OCI-LY3 (cell line): ENCODE measurements around the gene ANK3.

Experiments
- H2AFZ ChIP-seq: fragments of 200-600, 300-600 bp; shearing (Covaris generic); 2 replicates; pipeline ENCODE4 v1.6.0; 2014; ENCODE audit warnings: antibody characterized with exemption, low read depth, low read length
- H3K27ac ChIP-seq: fragments of 200-600, 300-600 bp; sonication (generic); 2 replicates; pipeline ENCODE4 v1.5.1; 2014; ENCODE audit warnings: mild to moderate bottlenecking, low read length, moderate library complexity, mixed read lengths
- H3K27me3 ChIP-seq: fragments of 200-600, 300-600 bp; sonication (generic); 2 replicates; pipeline ENCODE4 v1.6.1; 2014; ENCODE audit warnings: low read depth, low read length, mixed read lengths
- H3K36me3 ChIP-seq: fragments of 200-600, 300-600 bp; sonication (generic); replicated peaks from 2 replicates; pipeline ENCODE3; 2014; ENCODE audit warnings: low read depth, low read length, mixed read lengths
- H3K4me1 ChIP-seq: fragments of 300-600, 200-600 bp; sonication (generic); 2 replicates; pipeline ENCODE4 v1.6.1; 2014; ENCODE audit warnings: low read length, mixed read lengths
- H3K4me2 ChIP-seq: fragments of 200-600, 300-600 bp; sonication (generic); 2 replicates; pipeline ENCODE4 v1.6.1; 2014; ENCODE audit warnings: low read length, mixed read lengths
- H3K4me3 ChIP-seq: fragments of 300-600, 200-600 bp; sonication (generic); 2 replicates; pipeline ENCODE4 v1.5.1; 2014; ENCODE audit warnings: antibody characterized with exemption, mild to moderate bottlenecking, low read length, moderate library complexity
- H3K79me2 ChIP-seq: fragments of 300-600, 200-600 bp; shearing (Covaris generic); 2 replicates; pipeline ENCODE4 v1.6.1; 2014; ENCODE audit warnings: mild to moderate bottlenecking, low read length, mixed read lengths
- H3K9ac ChIP-seq: fragments of 300-600, 200-600 bp; shearing (Covaris generic); 2 replicates; pipeline ENCODE4 v1.6.0; 2014; ENCODE audit warnings: mild to moderate bottlenecking, low read length, moderate library complexity
- H3K9me3 ChIP-seq: fragments of 200-600, 300-600 bp; shearing (Covaris generic); 2 replicates; pipeline ENCODE4 v1.6.1; 2014; ENCODE audit warnings: low read length, mixed read lengths; ENCODE audit not compliant: insufficient read depth
- H4K20me1 ChIP-seq: fragments of 200-600, 300-600 bp; sonication (generic); 2 replicates; pipeline ENCODE4 v1.6.1; 2016; ENCODE audit warnings: low read length, mixed read lengths; ENCODE audit not compliant: insufficient read depth
- EZH2phosphoT487 ChIP-seq: fragments of 200-600 bp; shearing (Covaris generic); IDR thresholded peaks from 2 replicates; pipeline ENCODE4 v1.6.1; 2018; ENCODE audit warnings: antibody characterized with exemption, mixed run types, low read depth
- TF ChIP-seq, protein P1 (sequence below): fragments of 200-600, 300-600 bp; sonication (generic); IDR thresholded peaks from 2 replicates; pipeline ENCODE4 v1.5.1; 2014; ENCODE audit warnings: antibody characterized with exemption, low read length, low read depth

ANK3 gene

GRCh38 chr10:60192946-60193345 lies 196.7 kb downstream of the ANK3 start:
- no peak overlapping the region for H3K27ac ChIP-seq
- no peak overlapping the region for H3K9ac ChIP-seq
- H3K27me3 ChIP-seq, result no peaks in the 10 kb centered on the region
- no peak overlapping the region for H3K4me3 ChIP-seq
- no peaks in the 10 kb centered on the region for H3K36me3 ChIP-seq
- no peaks in the 10 kb centered on the region for H4K20me1 ChIP-seq
- H3K4me2 ChIP-seq, result no peak overlapping the region
- no peak for TF ChIP-seq EZH2phosphoT487
- TF ChIP-seq, protein P1, sequence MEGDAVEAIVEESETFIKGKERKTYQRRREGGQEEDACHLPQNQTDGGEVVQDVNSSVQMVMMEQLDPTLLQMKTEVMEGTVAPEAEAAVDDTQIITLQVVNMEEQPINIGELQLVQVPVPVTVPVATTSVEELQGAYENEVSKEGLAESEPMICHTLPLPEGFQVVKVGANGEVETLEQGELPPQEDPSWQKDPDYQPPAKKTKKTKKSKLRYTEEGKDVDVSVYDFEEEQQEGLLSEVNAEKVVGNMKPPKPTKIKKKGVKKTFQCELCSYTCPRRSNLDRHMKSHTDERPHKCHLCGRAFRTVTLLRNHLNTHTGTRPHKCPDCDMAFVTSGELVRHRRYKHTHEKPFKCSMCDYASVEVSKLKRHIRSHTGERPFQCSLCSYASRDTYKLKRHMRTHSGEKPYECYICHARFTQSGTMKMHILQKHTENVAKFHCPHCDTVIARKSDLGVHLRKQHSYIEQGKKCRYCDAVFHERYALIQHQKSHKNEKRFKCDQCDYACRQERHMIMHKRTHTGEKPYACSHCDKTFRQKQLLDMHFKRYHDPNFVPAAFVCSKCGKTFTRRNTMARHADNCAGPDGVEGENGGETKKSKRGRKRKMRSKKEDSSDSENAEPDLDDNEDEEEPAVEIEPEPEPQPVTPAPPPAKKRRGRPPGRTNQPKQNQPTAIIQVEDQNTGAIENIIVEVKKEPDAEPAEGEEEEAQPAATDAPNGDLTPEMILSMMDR, result no peak
- H3K79me2 ChIP-seq, result no peaks in the 10 kb centered on the region
- no peak overlapping the region for H2AFZ ChIP-seq
- H3K9me3 ChIP-seq, result no peaks in the 10 kb centered on the region
- no peaks in the 10 kb centered on the region for H3K4me1 ChIP-seq

- H2AFZ ChIP-seq, result no peak overlapping the region
- no peaks in the 10 kb centered on the region for H3K27me3 ChIP-seq
- no peak overlapping the region for H3K4me3 ChIP-seq
- no peaks in the 10 kb centered on the region for H3K79me2 ChIP-seq
- no peak overlapping the region for H3K27ac ChIP-seq
- peaks cover 4% of the 10 kb centered on the region; the same call in 1 of the 2 replicates for H3K4me1 ChIP-seq
- no peak overlapping the region for H3K9ac ChIP-seq
- H3K36me3 ChIP-seq, result no peaks in the 10 kb centered on the region
- H3K9me3 ChIP-seq, result no peaks in the 10 kb centered on the region
- no peaks in the 10 kb centered on the region for H4K20me1 ChIP-seq
- H3K4me2 ChIP-seq, result no peak overlapping the region
- TF ChIP-seq, protein P1, result no peak
- TF ChIP-seq EZH2phosphoT487, result no peak
Observed at GRCh38 chr10:60189861-60190475, 199.7 kb downstream of the ANK3 start.

GRCh38 chr10:60188548-60188947 lies 201.1 kb downstream of the ANK3 start:
- H3K9ac ChIP-seq, result no peak overlapping the region
- H3K9me3 ChIP-seq, result no peaks in the 10 kb centered on the region
- no peak overlapping the region for H2AFZ ChIP-seq
- TF ChIP-seq EZH2phosphoT487, result no peak
- TF ChIP-seq, protein P1, result no peak
- H3K4me3 ChIP-seq, result no peak overlapping the region
- no peaks in the 10 kb centered on the region for H3K79me2 ChIP-seq
- H3K27ac ChIP-seq, result no peak overlapping the region
- no peaks in the 10 kb centered on the region for H4K20me1 ChIP-seq
- peaks cover 4% of the 10 kb centered on the region; the same call in 1 of the 2 replicates for H3K4me1 ChIP-seq
- H3K27me3 ChIP-seq, result no peaks in the 10 kb centered on the region
- H3K36me3 ChIP-seq, result no peaks in the 10 kb centered on the region
- no peak overlapping the region for H3K4me2 ChIP-seq

DNA sequence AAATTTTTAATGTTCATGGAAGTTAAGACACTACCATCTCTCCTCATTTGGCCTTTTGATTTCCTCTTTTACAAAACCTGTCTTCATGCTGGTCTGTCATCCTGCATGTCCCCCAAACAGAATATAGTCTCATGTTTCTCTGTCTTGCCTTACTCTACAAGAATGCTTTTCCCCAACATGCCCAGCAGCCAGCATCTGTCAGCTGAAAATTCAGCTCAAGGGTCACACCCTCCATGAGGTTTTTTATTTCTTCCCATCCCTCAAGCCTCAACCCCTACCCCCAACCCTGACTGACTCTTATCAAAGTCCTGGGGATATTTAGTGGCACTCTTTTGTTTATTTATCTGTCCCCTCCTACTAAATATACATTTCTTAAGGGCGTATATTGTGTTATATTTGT lies 202.0 kb downstream of the ANK3 start:
- Histone ChIP-seq H3K9ac (no peak overlapping the region), H3K4me2 (no peak overlapping the region), H3K4me3 (no peak overlapping the region), H3K27me3 (no peaks in the 10 kb centered on the region), H4K20me1 (no peaks in the 10 kb centered on the region), H3K4me1 (peaks cover 4% of the 10 kb centered on the region; the same call in 1 of the 2 replicates), H3K27ac (no peak overlapping the region), H3K36me3 (no peaks in the 10 kb centered on the region), H3K79me2 (no peaks in the 10 kb centered on the region), H2AFZ (no peak overlapping the region), H3K9me3 (no peaks in the 10 kb centered on the region)
- TF ChIP-seq EZH2phosphoT487, result no peak
- TF ChIP-seq, protein P1, result no peak
